Subcutaneous adipose tissue (tissue), 4 donors: Measurements from ENCODE around the gene EXOSC2. TPM values are rescaled to one million over a fixed set of nuclear protein-coding genes. Genes with fewer than 3 reads are reported as not detected.

Experiments
- total RNA-seq, 4 donors: library from RNA; depleted of rRNA; stranded (reverse); fragments of >200 nt; gene quantifications; one replicate each; pipeline ENCODE4 v1.1.0, GENCODE V29; 2016
- TF ChIP-seq, protein P1 (sequence below): fragments of 450-650 bp; IDR thresholded peaks from one replicate; pipeline ENCODE4 v1.5.1; 2016; ENCODE audit warnings: low read depth, mild to moderate bottlenecking, control low read depth, antibody characterized with exemption, moderate library complexity

The EXOSC2 gene
- total RNA-seq, 4 donors from 2014 or later, result 12.2 to 18.8 (median 14.9) TPM

DNA sequence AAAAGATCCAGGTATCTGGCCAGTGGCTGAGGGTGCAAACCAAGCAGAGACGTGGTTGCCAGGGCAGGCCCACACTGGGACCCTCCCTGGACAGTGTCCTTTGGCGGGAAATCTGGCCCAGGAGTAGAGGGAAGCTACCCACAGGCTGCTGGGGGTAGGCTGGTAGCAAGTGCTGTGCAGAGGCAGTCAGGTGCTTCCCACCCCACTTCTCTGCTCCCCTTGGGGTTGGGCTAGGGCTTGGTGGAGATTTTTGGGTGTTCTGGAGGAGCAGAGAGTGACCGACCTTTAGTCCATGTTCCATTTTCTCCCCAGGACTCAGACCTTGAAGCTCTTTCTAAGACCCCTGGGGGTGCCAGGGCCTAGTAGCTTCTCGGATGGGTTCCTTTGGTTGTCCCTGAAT lies 23.6 kb upstream of the EXOSC2 start:
- TF ChIP-seq, protein P1, sequence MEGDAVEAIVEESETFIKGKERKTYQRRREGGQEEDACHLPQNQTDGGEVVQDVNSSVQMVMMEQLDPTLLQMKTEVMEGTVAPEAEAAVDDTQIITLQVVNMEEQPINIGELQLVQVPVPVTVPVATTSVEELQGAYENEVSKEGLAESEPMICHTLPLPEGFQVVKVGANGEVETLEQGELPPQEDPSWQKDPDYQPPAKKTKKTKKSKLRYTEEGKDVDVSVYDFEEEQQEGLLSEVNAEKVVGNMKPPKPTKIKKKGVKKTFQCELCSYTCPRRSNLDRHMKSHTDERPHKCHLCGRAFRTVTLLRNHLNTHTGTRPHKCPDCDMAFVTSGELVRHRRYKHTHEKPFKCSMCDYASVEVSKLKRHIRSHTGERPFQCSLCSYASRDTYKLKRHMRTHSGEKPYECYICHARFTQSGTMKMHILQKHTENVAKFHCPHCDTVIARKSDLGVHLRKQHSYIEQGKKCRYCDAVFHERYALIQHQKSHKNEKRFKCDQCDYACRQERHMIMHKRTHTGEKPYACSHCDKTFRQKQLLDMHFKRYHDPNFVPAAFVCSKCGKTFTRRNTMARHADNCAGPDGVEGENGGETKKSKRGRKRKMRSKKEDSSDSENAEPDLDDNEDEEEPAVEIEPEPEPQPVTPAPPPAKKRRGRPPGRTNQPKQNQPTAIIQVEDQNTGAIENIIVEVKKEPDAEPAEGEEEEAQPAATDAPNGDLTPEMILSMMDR, result no peak

DNA sequence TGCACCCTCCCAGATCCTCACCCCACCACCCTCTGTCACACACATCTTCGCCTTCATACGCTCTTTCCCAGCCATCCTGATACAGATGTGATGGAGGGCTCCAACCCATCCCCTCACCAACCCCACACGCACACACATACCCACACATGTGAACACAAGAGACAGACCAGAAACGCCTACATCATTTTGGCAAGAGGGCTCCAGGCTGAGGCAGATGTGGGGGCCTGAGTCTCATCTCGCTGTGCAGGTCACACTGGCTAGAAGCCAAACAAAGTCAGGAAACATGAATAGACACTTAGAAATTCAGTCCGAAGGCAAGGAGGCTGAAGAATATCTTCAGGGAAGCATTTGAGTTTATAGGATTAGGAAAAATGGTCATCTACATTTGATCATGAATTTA lies 22.9 kb upstream of the EXOSC2 start:
- TF ChIP-seq, protein P1, result no peak

- TF ChIP-seq, protein P1, result no peak
Observed at GRCh38 chr9:130672466-130672865, 21.1 kb upstream of the EXOSC2 start.

DNA sequence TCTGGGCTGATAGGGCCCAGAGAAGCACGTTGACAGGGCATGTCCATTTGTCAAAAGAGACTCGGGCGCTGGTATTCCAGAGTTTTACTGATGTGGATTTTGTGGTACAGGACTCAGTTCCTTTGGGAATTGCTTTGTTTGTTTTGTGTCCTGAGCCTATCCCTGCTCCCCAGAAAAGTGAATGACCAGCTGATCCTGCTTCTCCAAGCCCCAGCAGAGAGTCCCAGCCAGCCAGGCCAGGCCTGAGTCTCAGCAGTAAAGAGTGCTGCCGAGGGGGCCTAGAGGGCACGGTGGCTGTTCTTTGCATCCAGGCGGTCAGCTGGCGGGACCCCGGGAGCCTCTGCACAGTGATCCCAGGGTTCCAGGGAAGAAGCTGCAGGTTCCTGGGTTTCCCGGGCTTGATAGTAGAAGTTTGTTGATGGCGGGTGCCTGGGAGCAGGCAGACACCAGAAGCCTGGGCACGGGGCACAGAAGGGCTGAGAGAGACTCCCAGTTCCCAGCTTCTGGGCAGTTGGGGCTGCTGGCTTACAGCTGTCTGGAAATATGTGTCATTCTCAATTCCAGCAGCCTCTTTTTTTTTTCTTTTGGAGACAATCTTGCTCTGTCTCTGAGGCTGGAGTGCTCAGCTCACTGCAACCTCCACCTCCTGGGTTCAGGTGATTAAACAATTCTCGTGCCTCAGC lies 20.5 kb upstream of the EXOSC2 start:
- TF ChIP-seq, protein P1, result no peak

GRCh38 chr9:130675396-130675795 lies 18.2 kb upstream of the EXOSC2 start:
- TF ChIP-seq, protein P1, result no peak

DNA sequence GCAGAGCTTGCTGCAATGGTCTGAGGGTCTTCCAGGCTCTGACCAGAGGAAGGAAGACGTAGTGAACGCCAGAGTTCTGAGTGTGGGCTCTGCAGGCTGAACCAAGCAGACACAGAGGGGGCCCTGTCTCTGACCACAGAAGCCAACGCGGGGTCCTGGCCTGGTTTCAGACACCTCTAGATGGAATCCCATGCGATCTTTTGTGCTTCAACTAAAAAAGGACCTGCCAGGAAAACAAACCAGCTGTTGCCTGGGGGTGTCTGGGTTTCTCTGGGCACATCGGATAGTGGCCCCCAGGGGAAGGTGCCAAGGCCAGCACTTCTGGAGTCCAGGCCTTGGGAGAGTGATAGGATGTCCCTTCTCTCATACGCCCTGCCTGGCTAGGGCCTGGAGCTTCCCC lies 16.3 kb upstream of the EXOSC2 start:
- TF ChIP-seq, protein P1, result no peak

DNA sequence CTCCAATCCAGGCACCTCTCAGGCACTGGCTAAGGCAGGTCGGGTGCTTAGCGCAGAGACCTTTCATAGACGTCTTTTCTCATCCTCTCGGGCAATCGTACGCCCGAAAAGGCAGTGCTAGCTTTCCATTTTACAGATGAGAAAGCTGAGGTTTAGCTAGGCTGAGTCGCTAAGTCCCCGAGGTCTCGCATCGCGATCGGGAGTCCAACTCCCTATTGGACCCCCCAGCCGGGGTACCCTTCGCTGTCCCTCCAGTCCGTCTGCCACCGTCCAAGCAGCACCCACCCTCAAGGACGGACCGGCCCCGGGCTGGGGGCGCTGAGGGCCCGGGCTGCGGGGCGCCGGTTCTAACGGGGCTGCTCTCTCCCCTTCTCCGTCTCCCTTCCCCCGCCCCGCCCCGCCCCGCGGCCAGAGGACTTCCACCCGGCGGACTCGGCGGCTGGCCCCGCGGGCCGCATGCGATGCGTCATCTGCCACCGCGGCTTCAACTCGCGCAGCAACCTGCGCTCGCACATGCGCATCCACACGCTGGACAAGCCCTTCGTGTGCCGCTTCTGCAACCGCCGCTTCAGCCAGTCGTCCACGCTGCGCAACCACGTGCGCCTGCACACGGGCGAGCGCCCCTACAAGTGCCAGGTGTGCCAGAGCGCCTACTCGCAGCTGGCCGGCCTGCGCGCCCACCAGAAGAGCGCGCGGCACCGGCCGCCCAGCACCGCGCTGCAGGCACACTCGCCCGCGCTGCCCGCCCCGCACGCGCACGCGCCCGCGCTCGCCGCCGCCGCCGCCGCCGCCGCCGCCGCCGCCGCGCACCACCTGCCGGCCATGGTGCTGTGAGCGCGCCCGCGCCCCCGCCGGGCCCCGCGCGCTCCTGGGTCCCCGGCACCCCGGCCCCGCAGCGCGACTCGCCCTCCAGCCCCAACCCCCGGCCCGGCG lies 12.5 kb upstream of the EXOSC2 start:
- TF ChIP-seq, protein P1, result no peak
